GM21423 (cell line): Measurements from ENCODE around the gene SIX3.
A peak's percentile ranks its signal among the peaks of the same experiment; 100 is the strongest.

ENCODE experiments used
- ATAC-seq: cut with Tn5 transposase; IDR thresholded peaks from one replicate; pipeline ENCODE4 v1.9.1; 2021; ENCODE audit warnings: mild to moderate bottlenecking, moderate library complexity; ENCODE audit not compliant: unreplicated experiment

SIX3 gene

GRCh38 chr2:44954889-44955592 is 13.5 kb downstream of the SIX3 start:
- no peak for ATAC-seq

- ATAC-seq: peak; percentile 56
Measured at GRCh38 chr2:44955593-44956392, 14.3 kb downstream of the SIX3 start.

- no peak for ATAC-seq
Measured at GRCh38 chr2:44956843-44957242, 15.3 kb downstream of the SIX3 start.

GRCh38 chr2:44957656-44958327 is 16.3 kb downstream of the SIX3 start:
- no peak for ATAC-seq

GRCh38 chr2:44959855-44960254 is 18.4 kb downstream of the SIX3 start:
- ATAC-seq: no peak

- no peak for ATAC-seq
Measured at GRCh38 chr2:44960871-44961270, 19.4 kb downstream of the SIX3 start.

- ATAC-seq: no peak
Measured at GRCh38 chr2:44962176-44962695, 20.7 kb downstream of the SIX3 start.

GRCh38 chr2:44964752-44965236 is 23.3 kb downstream of the SIX3 start:
- no peak for ATAC-seq

GRCh38 chr2:44965684-44966083 is 24.2 kb downstream of the SIX3 start:
- ATAC-seq: no peak

- no peak for ATAC-seq
Measured at GRCh38 chr2:44967056-44967455, 25.6 kb downstream of the SIX3 start.

- ATAC-seq: no peak
Measured at GRCh38 chr2:44967727-44968432, 26.4 kb downstream of the SIX3 start.

GRCh38 chr2:44969936-44970335 is 28.4 kb downstream of the SIX3 start:
- ATAC-seq: no peak

GRCh38 chr2:44970846-44971450 is 29.4 kb downstream of the SIX3 start:
- ATAC-seq: no peak

- no peak for ATAC-seq
Measured at GRCh38 chr2:44972771-44973535, 31.5 kb downstream of the SIX3 start.

GRCh38 chr2:44974064-44974715 is 32.7 kb downstream of the SIX3 start:
- no peak for ATAC-seq

- ATAC-seq: no peak
Measured at GRCh38 chr2:44975571-44976450, 34.3 kb downstream of the SIX3 start.

- ATAC-seq: no peak
Measured at GRCh38 chr2:44979581-44979980, 38.1 kb downstream of the SIX3 start.
